Astrocyte (in vitro differentiated cells and primary cell): Measurements from ENCODE around the gene FOS. TPM values are rescaled to one million over a fixed set of nuclear protein-coding genes. Genes with fewer than 3 reads are reported as not detected.

Experiments used
- DNase-seq: peaks from one replicate; pipeline ENCODE4 v3.0.0-alpha.2; 2010; ENCODE audit warnings: low read depth
- FAIRE-seq: peaks from 2 replicates; lab custom pipeline; 2011; peaks lifted over from hg19 to GRCh38; lab: Jason Lieb, UNC
- H2AFZ ChIP-seq: 2 replicates; pipeline ENCODE4 v1.6.0; 2012; ENCODE audit warnings: low read depth, low read length, inconsistent platforms
- H3K27ac ChIP-seq: 2 replicates; pipeline ENCODE4 v1.5.1; 2011; ENCODE audit warnings: low read depth, low read length, inconsistent platforms
- H3K27me3 ChIP-seq: 2 replicates; pipeline ENCODE4 v1.6.0; 2011; ENCODE audit warnings: low read length, inconsistent platforms; ENCODE audit not compliant: insufficient read depth
- H3K36me3 ChIP-seq: 2 replicates; pipeline ENCODE4 v1.5.1; 2011; ENCODE audit warnings: low read length, inconsistent platforms; ENCODE audit not compliant: insufficient read depth
- H3K4me1 ChIP-seq: 2 replicates; pipeline ENCODE4 v1.5.1; 2011; ENCODE audit warnings: low read length, inconsistent platforms; ENCODE audit not compliant: insufficient read depth
- H3K4me2 ChIP-seq: 2 replicates; pipeline ENCODE4 v1.6.0; 2012; ENCODE audit warnings: low read length, inconsistent platforms
- H3K4me3 ChIP-seq: 2 replicates; pipeline ENCODE4 v1.5.1; 2011; ENCODE audit warnings: low read depth, mild to moderate bottlenecking, low read length, inconsistent platforms; ENCODE audit not compliant: insufficient read depth
- H3K79me2 ChIP-seq: 2 replicates; pipeline ENCODE4 v1.6.0; 2012; ENCODE audit warnings: mild to moderate bottlenecking, low read length, inconsistent platforms; ENCODE audit not compliant: insufficient read depth
- H3K9ac ChIP-seq: 2 replicates; pipeline ENCODE4 v1.6.0; 2012; ENCODE audit warnings: mild to moderate bottlenecking, low read length, inconsistent platforms
- H3K9me3 ChIP-seq: 2 replicates; pipeline ENCODE4 v1.5.1; 2012; ENCODE audit warnings: low read depth, mild to moderate bottlenecking, low read length, inconsistent platforms; ENCODE audit not compliant: insufficient read depth
- H4K20me1 ChIP-seq: 2 replicates; pipeline ENCODE4 v1.6.0; 2012; ENCODE audit warnings: low read length, inconsistent platforms; ENCODE audit not compliant: insufficient read depth
- H3K27ac Mint-ChIP-seq: one replicate; pipeline ENCODE4 v1.8.0; 2021; ENCODE audit warnings: mild to moderate bottlenecking, mixed read lengths; ENCODE audit not compliant: unreplicated experiment
- H3K27me3 Mint-ChIP-seq: one replicate; pipeline ENCODE4 v1.8.0; 2021; ENCODE audit warnings: low read depth, mixed read lengths; ENCODE audit not compliant: unreplicated experiment
- H3K36me3 Mint-ChIP-seq: one replicate; pipeline ENCODE4 v1.8.0; 2021; ENCODE audit warnings: low read depth, mixed read lengths; ENCODE audit not compliant: unreplicated experiment
- H3K4me1 Mint-ChIP-seq: one replicate; pipeline ENCODE4 v1.8.0; 2021; ENCODE audit warnings: low read depth, mixed read lengths; ENCODE audit not compliant: unreplicated experiment
- H3K4me3 Mint-ChIP-seq: one replicate; pipeline ENCODE4 v1.8.0; 2021; ENCODE audit warnings: mild to moderate bottlenecking, moderate library complexity, mixed read lengths; ENCODE audit not compliant: unreplicated experiment
- H3K9me3 Mint-ChIP-seq: one replicate; pipeline ENCODE4 v1.8.0; 2021; ENCODE audit warnings: mild to moderate bottlenecking, mixed read lengths; ENCODE audit not compliant: unreplicated experiment
- EZH2 ChIP-seq: IDR thresholded peaks from 2 replicates; pipeline ENCODE4 v1.6.1; 2012; ENCODE audit warnings: mild to moderate bottlenecking, low read length, inconsistent platforms; ENCODE audit not compliant: insufficient read depth
- total RNA-seq: library from RNA; stranded (reverse); gene quantifications from 2 replicates; pipeline ENCODE4 v1.2.1, GENCODE V29; 2021
- TF ChIP-seq, protein P1 (sequence below): IDR thresholded peaks from 2 replicates; pipeline ENCODE4 v1.5.1; 2011; ENCODE audit warnings: low read depth, mild to moderate bottlenecking, inconsistent platforms, low read length, moderate library complexity; ENCODE audit not compliant: insufficient read depth

Gene FOS
- total RNA-seq, 1 donor from 2014 or later: 57.7 TPM

DNA sequence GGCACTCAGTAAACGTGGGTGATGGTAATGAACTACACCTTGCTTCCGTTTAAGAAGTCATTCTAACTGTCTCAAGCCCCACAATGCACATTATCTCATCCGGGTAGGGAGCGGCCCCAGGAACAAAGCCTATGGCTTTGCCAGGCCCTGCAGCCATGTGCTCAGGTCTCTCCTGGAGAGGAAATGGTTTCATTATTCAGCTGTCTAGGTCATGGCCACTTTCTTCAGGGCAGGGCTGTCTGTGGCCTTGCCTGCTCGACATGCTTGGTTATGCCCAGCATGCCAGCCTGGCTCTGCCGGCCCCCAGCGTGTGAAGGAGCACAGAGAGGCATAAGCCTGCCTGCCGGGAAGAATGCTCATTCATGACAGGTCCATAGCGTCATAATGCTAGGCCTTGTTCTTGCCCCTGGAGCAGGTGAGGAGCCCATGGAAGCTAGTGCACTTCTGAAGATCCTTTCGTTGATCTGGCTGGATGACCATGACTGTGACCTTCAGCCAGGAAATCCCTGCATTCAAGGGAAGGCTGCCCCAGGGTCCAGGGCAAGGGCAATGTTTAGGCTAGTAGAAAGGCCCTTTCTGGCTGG is 26.3 kb upstream of the FOS start:
- H3K79me2 ChIP-seq: no peaks in the 10 kb centered on the region
- DNase-seq: no peak
- H3K27me3 ChIP-seq: no peaks in the 10 kb centered on the region
- no peak overlapping the region for H3K27ac Mint-ChIP-seq
- no peaks in the 10 kb centered on the region for H3K9me3 Mint-ChIP-seq
- H3K27ac ChIP-seq: no peak overlapping the region
- H3K27me3 Mint-ChIP-seq: no peaks in the 10 kb centered on the region
- no peaks in the 10 kb centered on the region for H4K20me1 ChIP-seq
- no peaks in the 10 kb centered on the region for H3K9me3 ChIP-seq
- no peak for TF ChIP-seq EZH2
- TF ChIP-seq, protein P1, sequence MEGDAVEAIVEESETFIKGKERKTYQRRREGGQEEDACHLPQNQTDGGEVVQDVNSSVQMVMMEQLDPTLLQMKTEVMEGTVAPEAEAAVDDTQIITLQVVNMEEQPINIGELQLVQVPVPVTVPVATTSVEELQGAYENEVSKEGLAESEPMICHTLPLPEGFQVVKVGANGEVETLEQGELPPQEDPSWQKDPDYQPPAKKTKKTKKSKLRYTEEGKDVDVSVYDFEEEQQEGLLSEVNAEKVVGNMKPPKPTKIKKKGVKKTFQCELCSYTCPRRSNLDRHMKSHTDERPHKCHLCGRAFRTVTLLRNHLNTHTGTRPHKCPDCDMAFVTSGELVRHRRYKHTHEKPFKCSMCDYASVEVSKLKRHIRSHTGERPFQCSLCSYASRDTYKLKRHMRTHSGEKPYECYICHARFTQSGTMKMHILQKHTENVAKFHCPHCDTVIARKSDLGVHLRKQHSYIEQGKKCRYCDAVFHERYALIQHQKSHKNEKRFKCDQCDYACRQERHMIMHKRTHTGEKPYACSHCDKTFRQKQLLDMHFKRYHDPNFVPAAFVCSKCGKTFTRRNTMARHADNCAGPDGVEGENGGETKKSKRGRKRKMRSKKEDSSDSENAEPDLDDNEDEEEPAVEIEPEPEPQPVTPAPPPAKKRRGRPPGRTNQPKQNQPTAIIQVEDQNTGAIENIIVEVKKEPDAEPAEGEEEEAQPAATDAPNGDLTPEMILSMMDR: no peak
- H3K36me3 Mint-ChIP-seq: no peaks in the 10 kb centered on the region
- H3K9ac ChIP-seq: no peak overlapping the region
- H3K4me1 ChIP-seq: peaks cover 4% of the 10 kb centered on the region
- no peak overlapping the region for H2AFZ ChIP-seq
- H3K4me2 ChIP-seq: no peak overlapping the region
- H3K4me3 Mint-ChIP-seq: no peak overlapping the region
- no peak for FAIRE-seq
- no peaks in the 10 kb centered on the region for H3K36me3 ChIP-seq
- no peaks in the 10 kb centered on the region for H3K4me1 Mint-ChIP-seq
- no peak overlapping the region for H3K4me3 ChIP-seq

DNA sequence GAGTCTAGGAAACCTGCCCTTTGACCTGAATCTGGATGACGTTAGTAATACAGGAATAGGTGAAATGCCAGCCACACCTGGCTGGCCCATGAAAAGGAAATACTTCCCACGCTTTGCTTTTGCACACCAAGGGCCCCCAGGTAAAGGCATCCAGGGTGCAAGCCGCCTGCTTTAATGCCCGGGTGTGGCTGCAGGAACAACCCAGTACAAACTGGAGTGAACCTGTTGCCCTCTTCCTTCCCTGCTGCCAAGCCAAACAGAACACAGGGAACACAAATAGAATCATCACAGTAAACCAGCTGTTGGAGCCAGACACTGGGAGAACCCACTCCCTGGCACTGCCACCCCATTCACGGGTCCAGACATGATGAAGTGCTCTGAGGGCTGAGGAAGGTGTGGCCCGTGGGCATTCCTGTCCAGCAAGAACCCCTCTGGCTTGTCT is 24.2 kb upstream of the FOS start:
- H3K27ac Mint-ChIP-seq: peak overlapping the region; percentile 10
- no peaks in the 10 kb centered on the region for H3K27me3 Mint-ChIP-seq
- no peaks in the 10 kb centered on the region for H3K27me3 ChIP-seq
- H3K9me3 ChIP-seq: no peaks in the 10 kb centered on the region
- no peak overlapping the region for H2AFZ ChIP-seq
- no peak overlapping the region for H3K4me3 ChIP-seq
- H3K36me3 ChIP-seq: no peaks in the 10 kb centered on the region
- no peaks in the 10 kb centered on the region for H3K36me3 Mint-ChIP-seq
- H3K9me3 Mint-ChIP-seq: no peaks in the 10 kb centered on the region
- H3K4me3 Mint-ChIP-seq: no peak overlapping the region
- H3K4me1 ChIP-seq: peaks cover 15% of the 10 kb centered on the region
- H3K79me2 ChIP-seq: no peaks in the 10 kb centered on the region
- no peak for FAIRE-seq
- H3K9ac ChIP-seq: no peak overlapping the region
- H3K27ac ChIP-seq: no peak overlapping the region
- no peaks in the 10 kb centered on the region for H4K20me1 ChIP-seq
- peaks cover 12% of the 10 kb centered on the region for H3K4me1 Mint-ChIP-seq
- DNase-seq: no peak
- no peak overlapping the region for H3K4me2 ChIP-seq
- TF ChIP-seq, protein P1: no peak
- TF ChIP-seq EZH2: no peak

DNA sequence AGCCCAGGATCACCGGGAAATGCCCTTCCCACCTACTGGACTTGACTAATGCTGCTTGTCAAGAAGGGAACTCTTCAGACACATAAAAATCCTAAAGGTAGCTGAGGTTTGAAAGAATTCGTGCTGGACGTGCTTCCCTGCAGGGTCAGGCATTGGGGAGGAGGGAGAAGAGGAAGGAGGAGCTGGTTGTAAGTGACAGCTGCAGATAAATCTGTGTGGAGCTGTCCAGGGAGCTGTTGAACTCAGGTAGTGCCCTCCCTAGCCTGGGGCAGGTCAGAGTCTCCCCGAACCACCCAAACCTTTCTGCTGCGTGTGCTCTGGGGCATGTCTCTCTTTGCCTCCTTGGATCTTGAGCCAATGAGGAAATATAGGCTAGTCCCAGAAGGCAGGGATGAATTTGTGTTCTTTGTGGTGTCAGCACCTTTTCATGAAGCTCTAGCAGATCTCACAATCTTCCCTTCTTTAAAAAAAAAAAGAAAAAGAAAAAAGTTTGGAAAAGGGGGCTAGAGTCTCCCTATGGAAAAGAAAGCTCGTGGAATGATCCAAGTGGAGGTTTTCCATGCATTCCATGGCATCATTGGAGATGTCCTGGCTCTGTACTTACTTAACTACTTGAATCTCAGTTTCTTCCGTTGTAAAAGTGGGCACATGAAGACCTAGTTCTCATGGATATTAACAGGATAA is 23.6 kb upstream of the FOS start:
- Mint-ChIP-seq H3K36me3 (no peaks in the 10 kb centered on the region), H3K4me3 (no peak overlapping the region)

More for the DNA sequence above, 23.6 kb upstream of the FOS start:
- H3K36me3 ChIP-seq: no peaks in the 10 kb centered on the region
- no peaks in the 10 kb centered on the region for H3K79me2 ChIP-seq
- no peaks in the 10 kb centered on the region for H4K20me1 ChIP-seq
- Mint-ChIP-seq H3K9me3 (no peaks in the 10 kb centered on the region), H3K27me3 (no peaks in the 10 kb centered on the region), H3K4me1 (peaks cover 17% of the 10 kb centered on the region), H3K27ac (no peak overlapping the region)
- no peak overlapping the region for H3K9ac ChIP-seq
- no peak overlapping the region for H3K27ac ChIP-seq
- peaks cover 19% of the 10 kb centered on the region for H3K4me1 ChIP-seq
- FAIRE-seq: no peak
- no peaks in the 10 kb centered on the region for H3K27me3 ChIP-seq
- no peak overlapping the region for H3K4me3 ChIP-seq
- no peak overlapping the region for H3K4me2 ChIP-seq
- H2AFZ ChIP-seq: no peak overlapping the region
- TF ChIP-seq, protein P1: no peak
- no peak for TF ChIP-seq EZH2
- H3K9me3 ChIP-seq: no peaks in the 10 kb centered on the region
- DNase-seq: no peak
